GM19099 (cell line): ENCODE data around the gene CLEC18B.
"Not testable (repeated sequence)": the region's sequence is repeated elsewhere in the genome, so short reads cannot be mapped to it uniquely, and the experiment has no call there.

Source experiments
- POLR2A ChIP-seq: IDR thresholded peaks from 3 replicates; pipeline ENCODE4 v1.6.1; 2011; ENCODE audit warnings: low read depth; ENCODE audit not compliant: insufficient read length; ENCODE audit errors: extremely low read depth

CLEC18B gene

GRCh38 chr16:74420612-74421481 is at the start of gene CLEC18B:
TSS of gene CLEC18B (minus strand) at chr16:74421478. CDS start at chr16:74421270, 208 bp downstream.
- not testable (repeated sequence) for TF ChIP-seq POLR2A

GRCh38 chr16:74469946-74470478 is 48.7 kb upstream of the CLEC18B start:
- TF ChIP-seq POLR2A, result no peak

- no peak for TF ChIP-seq POLR2A
Observed at GRCh38 chr16:74468807-74469525, 47.7 kb upstream of the CLEC18B start.

GRCh38 chr16:74466872-74467271 is 45.6 kb upstream of the CLEC18B start:
- TF ChIP-seq POLR2A, result no peak

GRCh38 chr16:74465851-74466685 is 44.8 kb upstream of the CLEC18B start:
- no peak for TF ChIP-seq POLR2A

GRCh38 chr16:74465281-74465680 is 44.0 kb upstream of the CLEC18B start:
- no peak for TF ChIP-seq POLR2A

GRCh38 chr16:74463888-74464287 is 42.6 kb upstream of the CLEC18B start:
- no peak for TF ChIP-seq POLR2A

GRCh38 chr16:74462361-74462760 is 41.1 kb upstream of the CLEC18B start:
- no peak for TF ChIP-seq POLR2A

GRCh38 chr16:74461826-74462225 is 40.5 kb upstream of the CLEC18B start:
- TF ChIP-seq POLR2A, result no peak

GRCh38 chr16:74460542-74460941 is 39.3 kb upstream of the CLEC18B start:
- TF ChIP-seq POLR2A, result no peak

- no peak for TF ChIP-seq POLR2A
Observed at GRCh38 chr16:74456290-74456625, 35.0 kb upstream of the CLEC18B start.

GRCh38 chr16:74455619-74456289 is 34.5 kb upstream of the CLEC18B start:
- TF ChIP-seq POLR2A, result no peak

- no peak for TF ChIP-seq POLR2A
Observed at GRCh38 chr16:74455213-74455612, 33.9 kb upstream of the CLEC18B start.

GRCh38 chr16:74451951-74452758 is 30.9 kb upstream of the CLEC18B start:
- no peak for TF ChIP-seq POLR2A
